Muscle layer of colon (tissue), 2 donors: ENCODE data around the gene XCL1.

Experiments used
- H3K27ac ChIP-seq: one replicate; pipeline ENCODE4 v1.7.0; 2013; ENCODE audit warnings: low read depth, mild to moderate bottlenecking, low read length, moderate library complexity
- H3K27me3 ChIP-seq, 2 donors: one replicate each; pipeline ENCODE4 v1.7.0; 2013; ENCODE audit warnings: low read length in 2 of 2, mild to moderate bottlenecking in 2 of 2; ENCODE audit not compliant: insufficient read depth in 2 of 2, control insufficient read depth in 1 of 2
- H3K36me3 ChIP-seq: one replicate; pipeline ENCODE4 v1.7.0; 2013; ENCODE audit warnings: mild to moderate bottlenecking, low read length; ENCODE audit not compliant: insufficient read depth
- H3K4me1 ChIP-seq: one replicate; pipeline ENCODE4 v1.7.0; 2013; ENCODE audit warnings: mild to moderate bottlenecking, low read length; ENCODE audit not compliant: insufficient read depth
- H3K4me3 ChIP-seq, 2 donors: one replicate each; pipeline ENCODE4 v1.7.0; 2013; ENCODE audit warnings: low read length in 2 of 2, low read depth in 1 of 2, mild to moderate bottlenecking in 1 of 2, moderate library complexity in 1 of 2
- H3K9ac ChIP-seq: one replicate; pipeline ENCODE4 v1.7.0; 2013; ENCODE audit warnings: low read length
- H3K9me3 ChIP-seq: one replicate; pipeline ENCODE4 v1.7.0; 2013; ENCODE audit warnings: mild to moderate bottlenecking, low read length
- donor health status: abdominal sarcoma.
- donor health status: Adenocarcinoma of cecum.

Gene XCL1

DNA sequence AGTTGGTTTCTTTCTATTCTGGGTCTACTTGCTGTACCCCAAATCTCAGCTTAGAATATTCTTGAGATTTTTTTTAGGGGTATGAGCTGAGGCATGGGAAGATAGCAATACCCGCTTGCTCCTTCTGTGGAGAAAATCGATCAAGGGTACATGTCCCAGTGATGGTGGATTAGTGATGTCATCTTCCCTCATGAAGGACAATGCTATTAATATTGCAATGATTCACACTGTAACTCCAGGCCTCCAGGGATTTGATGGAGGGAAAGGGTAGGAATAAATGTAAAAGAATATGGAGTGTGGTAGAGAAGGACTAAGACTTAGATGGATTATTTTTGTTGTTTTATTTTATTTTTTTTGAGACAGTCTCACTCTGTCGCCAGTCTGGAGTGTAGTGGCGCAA, 47.4 kb downstream of the XCL1 start:
- peaks cover 6% of the 10 kb centered on the region for H3K4me1 ChIP-seq
- no peak overlapping the region for H3K9ac ChIP-seq

DNA sequence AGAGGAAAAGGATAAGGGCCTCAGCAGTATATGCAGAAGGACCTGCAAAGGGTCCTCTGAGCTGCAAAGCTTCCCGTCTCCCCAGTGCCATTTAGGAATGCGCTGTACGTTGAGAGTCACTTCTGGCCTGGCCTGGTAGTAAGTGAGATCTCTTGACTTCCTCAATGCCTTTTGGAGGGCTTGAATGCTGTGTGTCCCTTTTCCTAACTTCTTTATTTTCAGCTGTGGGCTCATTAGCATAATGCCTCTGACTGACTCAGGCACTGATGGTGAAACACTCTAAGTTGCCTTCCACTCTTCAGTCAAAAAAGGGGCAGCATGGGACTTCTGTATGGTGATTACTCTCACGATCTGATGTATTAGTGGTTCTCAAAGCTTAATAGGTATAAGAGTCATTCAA, 49.9 kb downstream of the XCL1 start:
- H3K27me3 ChIP-seq: no peaks in the 10 kb centered on the region
- no peaks in the 10 kb centered on the region for H3K36me3 ChIP-seq
- no peak overlapping the region for H3K4me3 ChIP-seq
- no peaks in the 10 kb centered on the region for H3K9me3 ChIP-seq
- peaks cover 4% of the 10 kb centered on the region for H3K4me1 ChIP-seq
- H3K9ac ChIP-seq: no peak overlapping the region
- no peak overlapping the region for H3K27ac ChIP-seq

More for the DNA sequence above, 47.4 kb downstream of the XCL1 start:
- Histone ChIP-seq H3K4me3 (no peak overlapping the region), H3K9me3 (no peaks in the 10 kb centered on the region), H3K36me3 (no peaks in the 10 kb centered on the region), H3K27ac (no peak overlapping the region), H3K27me3 (no peaks in the 10 kb centered on the region)

- Histone ChIP-seq H3K36me3 (no peaks in the 10 kb centered on the region), H3K27ac (no peak overlapping the region), H3K9ac (no peak overlapping the region), H3K9me3 (no peaks in the 10 kb centered on the region), H3K27me3 (no peaks in the 10 kb centered on the region), H3K4me3 (no peak overlapping the region), H3K4me1 (no peaks in the 10 kb centered on the region)
Observed at GRCh38 chr1:168627370-168627769, 51.0 kb downstream of the XCL1 start.

DNA sequence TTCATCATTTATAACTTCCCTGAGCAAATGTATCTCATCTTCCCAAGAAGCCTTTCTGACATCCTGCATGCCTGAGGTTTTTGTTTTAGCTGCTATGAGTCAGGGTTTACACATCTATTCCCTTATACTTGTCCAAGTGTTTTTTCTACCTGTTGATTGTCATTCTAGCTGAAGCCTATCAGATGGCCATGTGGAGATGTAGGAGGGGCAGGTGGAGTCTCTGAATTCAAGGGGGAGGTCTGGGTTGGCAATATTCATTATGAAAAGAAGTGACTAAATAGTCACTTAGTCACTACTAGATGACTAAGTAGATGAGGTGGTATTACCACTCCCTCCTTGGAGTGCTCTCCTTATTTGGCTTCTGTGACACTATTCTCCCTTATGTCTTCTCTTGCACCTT, 52.4 kb downstream of the XCL1 start:
- no peaks in the 10 kb centered on the region for H3K27me3 ChIP-seq
- no peaks in the 10 kb centered on the region for H3K4me1 ChIP-seq
- H3K9ac ChIP-seq: no peak overlapping the region
- H3K4me3 ChIP-seq: no peak overlapping the region
- H3K27ac ChIP-seq: no peak overlapping the region
- no peaks in the 10 kb centered on the region for H3K36me3 ChIP-seq
- H3K9me3 ChIP-seq: no peaks in the 10 kb centered on the region

- no peaks in the 10 kb centered on the region for H3K4me1 ChIP-seq
- no peaks in the 10 kb centered on the region for H3K9me3 ChIP-seq
- no peak overlapping the region for H3K9ac ChIP-seq
- no peak overlapping the region for H3K27ac ChIP-seq
- no peaks in the 10 kb centered on the region for H3K36me3 ChIP-seq
- no peaks in the 10 kb centered on the region for H3K27me3 ChIP-seq
- H3K4me3 ChIP-seq: no peak overlapping the region
Observed at GRCh38 chr1:168629466-168629865, 53.1 kb downstream of the XCL1 start.
